ENCODE measurements around the gene CHST3.

CHST3 gene

GRCh38 chr10:72043016-72043834, 79.0 kb downstream of the CHST3 start:
- TF ChIP-seq CTCF (IDR thresholded peaks at IDR 0.05; ENCODE audit: insufficient read depth, low read length, missing control alignments): no peak
- CTCF ChIA-PET: interaction anchor here (0.6 to 8.2 kb wide), 9 partner anchors 12 to 146 kb away, joined by 3 to 165 read pairs (median 3); no protein-coding TSS in a partner anchor
- no peak overlapping the region for H3K4me3 ChIP-seq (ENCODE audit: low read depth, low read length)
- POLR2A ChIA-PET: no interaction called here
- no peak for DNase-seq (ENCODE audit: low read depth, low spot score)

GRCh38 chr10:72044417-72045041, 80.3 kb downstream of the CHST3 start:
- no peak for DNase-seq (ENCODE audit: low read depth, low spot score)
- CTCF ChIA-PET: interaction anchor here (0.6 to 8.2 kb wide), 14 partner anchors 9 to 298 kb away, joined by 3 to 165 read pairs (median 3); no protein-coding TSS in a partner anchor
- TF ChIP-seq CTCF (IDR thresholded peaks at IDR 0.05; ENCODE audit: insufficient read depth, low read length, missing control alignments): peak; percentile 35
- no peak overlapping the region for H3K4me3 ChIP-seq (ENCODE audit: low read depth, low read length)
- POLR2A ChIA-PET: no interaction called here

GRCh38 chr10:72045586-72045985, 81.4 kb downstream of the CHST3 start:
- TF ChIP-seq CTCF (IDR thresholded peaks at IDR 0.05; ENCODE audit: insufficient read depth, low read length, missing control alignments): no peak
- CTCF ChIA-PET: interaction anchor here (1.0 to 8.2 kb wide), 7 partner anchors 10 to 291 kb away, joined by 3 to 165 read pairs (median 9); no protein-coding TSS in a partner anchor
- H3K4me3 ChIP-seq (ENCODE audit: low read depth, low read length): no peak overlapping the region
- no peak for DNase-seq (ENCODE audit: low read depth, low spot score)
- POLR2A ChIA-PET: no interaction called here

GRCh38 chr10:72048450-72049124, 84.4 kb downstream of the CHST3 start:
- POLR2A ChIA-PET: interaction anchor here (0.6 to 1.6 kb wide), 3 partner anchors 84 to 152 kb away, joined by 3 to 6 read pairs (median 3); partner anchors contain the start of gene CHST3

GRCh38 chr10:72049472-72049871, 85.3 kb downstream of the CHST3 start:
- H3K4me3 ChIP-seq (ENCODE audit: low read depth, low read length): no peak overlapping the region
- no peak for DNase-seq (ENCODE audit: low read depth, low spot score)
- POLR2A ChIA-PET: no interaction called here
- CTCF ChIA-PET: interaction anchor here (0.7 to 8.2 kb wide), 43 partner anchors 10 to 739 kb away, joined by 3 to 165 read pairs (median 7); partner anchors contain the start of genes ANAPC16, ASCC1 and CHST3
- TF ChIP-seq CTCF (IDR thresholded peaks at IDR 0.05; ENCODE audit: insufficient read depth, low read length, missing control alignments): no peak

More at GRCh38 chr10:72048450-72049124, 84.4 kb downstream of the CHST3 start:
- TF ChIP-seq CTCF (IDR thresholded peaks at IDR 0.05; ENCODE audit: insufficient read depth, low read length, missing control alignments): peak; percentile 98
- CTCF ChIA-PET: interaction anchor here (0.5 to 8.2 kb wide), 72 partner anchors 10 to 738 kb away, joined by 3 to 165 read pairs (median 6); partner anchors contain the start of genes ANAPC16, ASCC1, CHST3 and SPOCK2
- no peak overlapping the region for H3K4me3 ChIP-seq (ENCODE audit: low read depth, low read length)
- DNase-seq (ENCODE audit: low read depth, low spot score): peak; percentile 53
